Urinary bladder (tissue), 4 donors: ENCODE measurements around the gene CENPB. TPM values are rescaled to one million over a fixed set of nuclear protein-coding genes. Genes with fewer than 3 reads are reported as not detected.
"Not testable (repeated sequence)": the region's sequence is repeated elsewhere in the genome, so short reads cannot be mapped to it uniquely, and the experiment has no call there.

ENCODE experiments used
- DNase-seq: peaks from one replicate; pipeline ENCODE4 v3.0.0-alpha.2; 2015; ENCODE audit errors: extremely low spot score
- H3K27ac ChIP-seq: one replicate; pipeline ENCODE4 v1.5.1; 2013; ENCODE audit warnings: low read depth, mild to moderate bottlenecking, moderate library complexity
- H3K36me3 ChIP-seq: one replicate; pipeline ENCODE4 v1.6.1; 2013; ENCODE audit warnings: mild to moderate bottlenecking, moderate library complexity; ENCODE audit not compliant: insufficient read depth
- H3K4me1 ChIP-seq: one replicate; pipeline ENCODE4 v1.6.1; 2013; ENCODE audit warnings: mild to moderate bottlenecking, moderate library complexity; ENCODE audit not compliant: insufficient read depth
- H3K4me3 ChIP-seq: one replicate; pipeline ENCODE4 v1.5.1; 2013; ENCODE audit warnings: low read depth, low read length
- WGBS: extraction: QIAGEN DNeasy Blood & Tissue Kit; methylation state at CpG from one replicate; pipeline ENCODE4 v1.1.7; 2013; 5-methylcytosine and 5-hydroxymethylcytosine counted together
- polyA plus RNA-seq: library from polyadenylated mRNA; stranded (reverse); fragments of 200-250 nt; gene quantifications from one replicate; pipeline ENCODE4 v1.2.3, GENCODE V29; 2013
- total RNA-seq: library from RNA; depleted of rRNA; stranded (reverse); fragments of >200 nt; gene quantifications from one replicate; pipeline ENCODE4 v1.2.3, GENCODE V29; 2014
- donor health status: healthy with polysubstance abuse.
- donor health status: healthy.

The CENPB gene, protein sequence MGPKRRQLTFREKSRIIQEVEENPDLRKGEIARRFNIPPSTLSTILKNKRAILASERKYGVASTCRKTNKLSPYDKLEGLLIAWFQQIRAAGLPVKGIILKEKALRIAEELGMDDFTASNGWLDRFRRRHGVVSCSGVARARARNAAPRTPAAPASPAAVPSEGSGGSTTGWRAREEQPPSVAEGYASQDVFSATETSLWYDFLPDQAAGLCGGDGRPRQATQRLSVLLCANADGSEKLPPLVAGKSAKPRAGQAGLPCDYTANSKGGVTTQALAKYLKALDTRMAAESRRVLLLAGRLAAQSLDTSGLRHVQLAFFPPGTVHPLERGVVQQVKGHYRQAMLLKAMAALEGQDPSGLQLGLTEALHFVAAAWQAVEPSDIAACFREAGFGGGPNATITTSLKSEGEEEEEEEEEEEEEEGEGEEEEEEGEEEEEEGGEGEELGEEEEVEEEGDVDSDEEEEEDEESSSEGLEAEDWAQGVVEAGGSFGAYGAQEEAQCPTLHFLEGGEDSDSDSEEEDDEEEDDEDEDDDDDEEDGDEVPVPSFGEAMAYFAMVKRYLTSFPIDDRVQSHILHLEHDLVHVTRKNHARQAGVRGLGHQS
- 36.9 TPM for total RNA-seq
- 104 TPM for polyA plus RNA-seq

DNA sequence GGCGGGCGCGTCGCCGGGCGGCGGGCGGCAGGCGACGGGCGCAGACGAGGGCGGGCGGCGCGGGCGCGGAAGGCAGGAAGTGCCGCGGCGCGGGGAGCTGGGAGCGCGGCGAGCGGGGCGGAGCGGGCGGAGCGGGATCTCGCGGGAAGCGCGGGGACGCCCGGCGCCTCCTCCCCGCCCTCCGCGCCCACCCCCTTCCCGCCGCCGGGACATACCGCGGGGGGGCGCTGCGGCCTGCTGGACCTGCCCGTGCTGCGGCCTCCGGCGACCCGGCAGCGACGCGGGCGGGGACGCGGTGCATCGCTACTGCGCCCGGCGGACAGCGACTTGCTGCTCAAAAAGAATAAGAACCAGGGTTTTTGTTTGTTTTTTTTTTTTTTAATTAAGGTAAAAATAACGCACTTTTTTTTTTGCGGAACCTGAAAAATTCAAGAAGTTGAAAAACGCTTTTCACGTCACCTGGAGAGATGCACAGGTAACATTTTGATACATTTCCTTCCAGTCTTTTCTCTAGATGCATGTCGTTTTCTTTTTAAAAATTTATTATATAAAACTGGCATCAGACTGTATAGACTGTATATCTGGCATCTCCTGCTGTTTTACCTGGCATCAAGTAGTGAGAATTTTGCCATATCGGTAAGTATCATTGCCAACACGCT is at the start of gene CENPB:
TSS of gene CENPB (minus strand) at position 76 of the 659 bp plus-strand sequence. CDS start 257 bp downstream, outside the sequence.
- peak within 1 kb of the TSS; percentile 81 for H3K27ac ChIP-seq
- peak within 1 kb of the TSS; percentile 88 for H3K4me3 ChIP-seq
- DNase-seq: no peak
- no peaks in the 10 kb centered on the region for H3K4me1 ChIP-seq
- H3K36me3 ChIP-seq: no peaks in the 10 kb centered on the region
- WGBS: 3% methylated on average over 70 of the region's 70 CpGs

DNA sequence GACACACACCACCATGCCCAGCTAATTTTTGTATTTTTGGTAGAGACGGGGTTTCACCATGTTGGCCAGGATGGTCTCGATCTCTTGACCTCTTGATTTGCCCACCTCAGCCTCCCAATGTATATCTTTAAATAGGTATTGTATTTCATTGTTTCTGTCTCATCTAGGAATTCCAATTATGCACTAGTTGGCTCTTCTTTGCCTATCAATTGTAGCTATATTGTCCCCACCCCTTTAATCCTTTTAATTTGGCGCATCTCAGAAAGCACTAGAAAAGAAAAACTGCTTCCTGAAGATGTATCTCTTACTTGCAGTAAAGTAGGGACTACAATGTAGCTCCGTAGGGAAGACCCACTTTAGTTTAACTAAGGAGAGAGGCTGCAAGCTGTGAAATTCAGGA is 49.6 kb upstream of the CENPB start:
- no peak overlapping the region for H3K27ac ChIP-seq

DNA sequence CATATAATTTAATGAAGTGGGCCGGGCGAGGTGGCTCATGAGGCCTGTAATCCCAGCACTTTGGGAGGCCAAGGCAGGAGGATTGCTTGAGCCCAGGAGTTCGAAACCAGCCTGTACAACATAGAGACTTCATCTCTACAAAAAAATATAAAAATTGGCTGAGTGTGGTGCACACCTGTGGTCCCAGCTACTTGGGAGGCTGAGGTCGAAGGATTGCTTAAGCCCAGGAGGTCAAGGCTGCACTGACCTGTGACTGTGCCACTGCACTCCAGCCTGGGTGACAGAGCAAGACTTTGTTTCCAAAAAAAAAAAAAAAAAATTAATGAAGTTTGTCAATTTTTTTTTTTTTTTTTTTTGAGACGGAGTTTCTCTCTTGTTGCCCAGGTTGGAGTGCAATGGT is 43.4 kb upstream of the CENPB start:
- DNase-seq, H3K4me3 ChIP-seq, H3K27ac ChIP-seq, H3K4me1 ChIP-seq, H3K36me3 ChIP-seq: not testable (repeated sequence)
- 97% methylated on average over 5 of the region's 5 CpGs for WGBS

More for the DNA sequence above, 49.6 kb upstream of the CENPB start:
- Histone ChIP-seq H3K36me3 (no peaks in the 10 kb centered on the region), H3K4me3 (no peak overlapping the region), H3K4me1 (no peaks in the 10 kb centered on the region)
- no peak for DNase-seq
- WGBS: 97% methylated on average over 4 of the region's 4 CpGs

DNA sequence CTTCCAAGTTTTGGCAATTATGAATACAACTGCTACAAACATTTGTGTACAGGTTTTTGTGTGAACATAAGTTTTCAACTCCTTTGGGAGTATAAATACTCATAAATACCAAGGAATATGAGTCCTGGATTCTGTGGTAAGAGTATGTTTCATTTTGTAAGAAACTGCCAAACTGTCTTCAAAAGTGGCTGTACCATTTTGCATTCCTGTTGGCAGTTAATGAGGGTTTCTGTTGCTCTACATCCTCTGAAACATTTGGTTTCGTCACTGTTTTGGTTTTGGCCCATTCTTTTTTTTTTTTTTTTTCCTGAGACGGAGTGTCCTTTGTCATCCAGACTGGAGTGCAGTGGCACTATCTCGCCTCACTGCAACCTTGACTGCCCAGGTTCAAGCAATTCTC is 42.3 kb upstream of the CENPB start:
- Histone ChIP-seq H3K27ac (no peak overlapping the region), H3K4me1 (no peaks in the 10 kb centered on the region), H3K36me3 (no peaks in the 10 kb centered on the region), H3K4me3 (no peak overlapping the region)
- DNase-seq: no peak
- 95% methylated on average over 3 of the region's 3 CpGs for WGBS

DNA sequence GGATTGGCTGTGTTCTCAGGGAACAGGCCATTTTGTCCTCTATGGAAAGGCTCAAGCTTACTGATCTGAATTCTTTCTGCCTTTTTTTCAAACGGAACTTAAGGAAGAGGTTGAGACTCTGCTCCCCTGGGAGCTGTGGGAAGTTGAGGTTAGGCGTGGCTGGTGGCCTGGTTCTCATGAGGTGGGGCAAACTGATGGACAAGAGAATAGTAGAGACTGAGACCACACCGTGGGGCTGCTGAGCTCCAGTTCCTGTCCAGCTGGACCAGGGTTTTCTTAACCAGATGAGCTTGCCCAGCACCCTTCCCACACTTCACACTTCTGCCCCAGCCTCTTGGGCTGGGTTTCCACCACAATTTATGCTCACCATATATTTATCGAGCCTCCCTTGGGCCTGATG is 39.9 kb upstream of the CENPB start:
- Histone ChIP-seq H3K4me1 (no peaks in the 10 kb centered on the region), H3K27ac (no peak overlapping the region), H3K36me3 (no peaks in the 10 kb centered on the region), H3K4me3 (no peak overlapping the region)
- 78% methylated on average over 4 of the region's 4 CpGs for WGBS
- no peak for DNase-seq

DNA sequence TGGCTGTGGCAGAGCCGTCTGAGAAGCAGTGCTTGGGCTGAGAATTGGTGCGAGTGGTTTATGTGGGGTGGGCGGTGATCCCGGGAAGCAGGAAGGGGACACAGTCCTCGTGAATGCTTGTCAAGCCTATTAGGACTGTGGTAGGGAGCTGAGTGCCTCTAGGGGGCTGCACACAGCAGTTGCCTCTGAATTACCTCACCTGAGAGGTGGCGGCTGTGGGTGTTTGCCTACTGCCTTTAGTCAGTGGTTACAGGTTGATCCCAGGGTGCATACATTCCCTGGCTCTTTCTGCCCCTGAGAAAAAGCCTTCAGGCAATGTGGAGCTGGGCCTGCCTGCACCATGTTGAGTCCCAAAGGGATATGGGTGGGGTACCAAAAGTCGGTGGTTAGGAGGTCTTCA is 39.0 kb upstream of the CENPB start:
- no peak overlapping the region for H3K4me3 ChIP-seq
- no peak overlapping the region for H3K27ac ChIP-seq
- DNase-seq: no peak
- H3K4me1 ChIP-seq: no peaks in the 10 kb centered on the region
- H3K36me3 ChIP-seq: no peaks in the 10 kb centered on the region
- WGBS: 74% methylated on average over 7 of the region's 7 CpGs

DNA sequence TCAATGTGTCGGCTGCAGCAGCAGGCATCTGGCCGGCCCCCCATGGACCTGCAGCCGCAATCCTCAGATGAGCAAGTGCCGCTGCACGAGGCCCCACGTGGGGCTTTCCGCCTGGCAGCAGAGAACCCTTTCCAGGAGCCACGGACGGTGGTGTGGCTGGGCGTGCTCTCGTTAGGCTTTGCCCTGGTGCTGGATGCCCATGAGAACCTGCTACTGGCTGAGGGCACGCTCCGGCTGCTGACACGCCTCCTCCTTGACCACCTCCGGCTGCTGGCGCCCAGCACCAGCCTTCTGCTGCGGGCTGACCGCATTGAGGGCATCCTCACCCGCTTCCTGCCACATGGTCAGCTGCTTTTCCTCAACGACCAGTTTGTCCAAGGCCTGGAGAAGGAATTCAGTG is 37.3 kb upstream of the CENPB start:
- no peak for DNase-seq
- 93% methylated on average over 20 of the region's 20 CpGs for WGBS
- Histone ChIP-seq H3K4me3 (no peak overlapping the region), H3K36me3 (no peaks in the 10 kb centered on the region), H3K4me1 (no peaks in the 10 kb centered on the region), H3K27ac (no peak overlapping the region)

DNA sequence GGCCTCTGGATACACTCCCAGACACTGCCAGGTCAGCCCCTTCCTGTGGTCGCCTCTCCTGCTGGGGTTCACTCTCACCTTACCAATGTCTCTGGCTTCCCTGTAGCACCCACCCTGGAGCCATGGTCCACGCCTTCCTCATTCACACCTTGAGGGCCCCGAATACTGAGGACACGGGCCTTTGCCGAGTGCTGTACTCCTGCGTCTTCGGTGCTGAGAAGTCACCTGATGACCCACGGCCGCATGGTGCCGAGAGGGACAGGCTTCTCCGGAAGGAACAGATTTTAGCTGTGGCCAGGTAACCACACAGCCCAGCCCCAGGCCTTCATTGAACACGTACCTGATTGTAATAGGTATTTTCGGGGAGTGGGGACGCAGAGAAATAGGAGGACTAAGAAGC is 35.5 kb upstream of the CENPB start:
- 94% methylated on average over 14 of the region's 14 CpGs for WGBS
- Histone ChIP-seq H3K27ac (no peak overlapping the region), H3K4me3 (no peak overlapping the region), H3K4me1 (no peaks in the 10 kb centered on the region), H3K36me3 (no peaks in the 10 kb centered on the region)
- DNase-seq: no peak

DNA sequence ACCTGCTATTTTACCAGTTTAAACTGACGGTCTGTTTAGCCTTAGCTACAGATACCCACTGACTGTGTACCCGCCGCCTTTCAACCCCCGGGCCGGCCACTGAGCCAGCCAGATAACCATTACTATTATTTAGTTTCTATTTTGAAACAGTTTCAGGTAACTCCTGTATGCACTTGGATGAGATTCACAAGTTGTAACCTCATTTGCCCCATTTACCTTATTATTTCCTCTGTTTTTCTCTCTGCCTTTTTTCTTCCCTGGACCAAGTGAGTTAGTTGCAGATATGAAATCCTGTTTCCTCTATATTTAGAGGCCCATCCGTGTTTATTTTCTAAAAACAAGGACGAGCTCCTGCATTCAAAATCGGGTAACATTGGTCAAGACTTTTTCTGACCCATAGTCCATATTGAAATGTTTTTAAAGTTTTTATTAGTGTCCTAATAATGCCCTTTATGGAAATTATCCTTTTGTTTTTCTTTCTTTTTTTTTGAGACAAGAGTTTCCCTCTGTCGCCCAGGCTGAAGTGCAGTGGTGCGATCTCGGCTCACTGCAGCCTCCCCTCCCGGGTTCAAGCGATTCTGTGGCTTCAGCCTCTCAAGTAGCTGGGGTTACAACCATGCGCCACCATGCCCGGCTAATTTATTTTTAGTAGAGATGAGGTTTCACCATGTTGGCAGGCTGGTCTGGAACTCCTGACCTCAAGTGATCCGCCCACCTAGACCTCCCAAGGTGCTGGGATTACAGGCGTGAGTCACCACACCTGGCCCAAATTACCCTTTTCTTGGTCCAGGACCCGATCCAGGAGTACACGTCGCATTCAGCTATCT is 34.6 kb upstream of the CENPB start:
- WGBS: 44% methylated on average over 20 of the region's 20 CpGs
- Histone ChIP-seq H3K4me3 (peak overlapping the region; percentile 56), H3K27ac (peak overlapping the region; percentile 99), H3K36me3 (no peaks in the 10 kb centered on the region), H3K4me1 (no peaks in the 10 kb centered on the region)
- DNase-seq: no peak

DNA sequence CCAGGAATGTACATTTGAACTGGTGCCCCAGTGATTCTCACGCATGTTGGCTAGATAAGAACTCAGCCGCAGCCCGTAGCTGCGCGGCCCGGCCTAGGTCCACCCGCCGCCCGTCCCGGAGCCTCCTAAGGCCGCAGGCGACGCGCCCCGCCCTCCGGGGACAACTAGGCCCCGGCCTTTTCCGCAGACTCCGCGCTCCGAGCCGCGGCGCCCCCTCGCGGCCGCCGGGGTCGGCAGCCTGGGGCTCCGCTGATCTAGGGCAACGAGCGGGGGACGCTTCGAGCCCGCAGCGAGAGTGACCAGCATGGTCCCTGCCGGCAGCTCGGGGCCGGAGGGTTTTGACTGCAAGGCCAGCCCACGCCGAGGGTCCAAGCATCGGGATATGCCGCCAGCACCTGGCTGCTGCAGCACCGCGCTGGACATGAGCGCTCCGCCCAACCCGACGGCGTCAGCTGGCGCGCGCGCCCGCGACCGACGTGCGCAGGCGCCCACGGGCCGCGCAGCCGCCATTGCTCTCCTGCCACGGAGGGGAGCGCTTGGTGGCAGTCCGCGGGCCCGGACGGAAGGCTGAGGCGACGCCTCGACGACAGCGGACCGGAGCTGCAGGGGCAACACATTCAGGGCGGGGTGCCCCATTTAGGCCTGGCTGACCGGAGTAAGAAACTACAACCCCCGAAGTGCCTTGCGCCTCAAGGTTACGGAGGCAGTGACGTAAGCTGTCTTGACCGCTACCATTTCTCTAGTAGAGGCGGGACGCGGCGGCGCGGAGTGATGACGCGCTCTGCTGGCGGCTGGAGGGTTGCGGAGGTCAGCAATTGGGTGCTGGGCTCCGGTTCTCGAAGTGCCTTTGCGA is 33.7 kb upstream of the CENPB start, which contains the start of gene AP5S1:
TSS of gene AP5S1 (plus strand) at position 500 of the 853 bp plus-strand sequence. CDS start 1,571 bp downstream, outside the sequence.
- peak within 1 kb of the TSS; percentile 99 for H3K27ac ChIP-seq
- DNase-seq: peak; percentile 90
- no peaks in the 10 kb centered on the region for H3K4me1 ChIP-seq
- WGBS: under 1% methylated on average over 96 of the region's 96 CpGs
- H3K4me3 ChIP-seq: peak within 1 kb of the TSS; percentile 56
- no peaks in the 10 kb centered on the region for H3K36me3 ChIP-seq

DNA sequence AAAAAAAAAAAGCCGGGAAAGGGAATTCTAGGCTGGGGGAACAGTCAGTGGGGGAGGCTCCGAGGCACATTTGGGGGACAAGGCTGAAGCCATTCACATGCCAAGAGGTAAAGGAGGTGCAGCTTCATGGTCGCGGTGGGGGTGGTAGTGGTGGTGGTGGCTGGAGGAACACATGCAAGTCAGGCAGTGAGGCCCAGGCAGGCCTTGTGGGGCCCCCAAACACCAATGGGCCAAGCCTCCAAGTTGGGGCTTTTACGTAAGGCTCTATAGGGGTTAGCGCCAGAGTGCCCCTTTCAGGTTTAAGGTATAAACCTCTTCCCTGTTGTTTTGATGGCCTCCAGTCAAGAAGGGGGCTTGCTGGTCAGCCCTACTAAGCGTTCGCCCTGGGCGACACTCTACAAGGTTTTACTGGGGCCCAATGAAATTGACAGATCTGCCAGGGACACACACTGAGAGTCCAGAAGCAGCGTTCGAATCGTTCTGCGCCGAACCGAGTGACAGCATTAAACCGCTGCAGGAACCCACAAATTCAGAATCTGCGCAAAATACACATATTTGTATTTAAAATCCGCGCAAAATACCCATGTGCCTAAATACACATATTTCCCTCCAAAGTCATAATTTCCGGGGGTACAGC is 33.0 kb upstream of the CENPB start:
- peak overlapping the region; percentile 84 for H3K27ac ChIP-seq
- 63% methylated on average over 20 of the region's 20 CpGs for WGBS
- DNase-seq: no peak
- no peaks in the 10 kb centered on the region for H3K4me1 ChIP-seq
- H3K36me3 ChIP-seq: no peaks in the 10 kb centered on the region
- peak overlapping the region; percentile 56 for H3K4me3 ChIP-seq
